Upper lobe of left lung (tissue), 6 donors: ENCODE results near the gene RUNX2. TPM values are rescaled to one million over a fixed set of nuclear protein-coding genes. Genes with fewer than 3 reads are reported as not detected.

Source experiments
- ATAC-seq, 2 donors: fragments of 200-7000 bp; cut with Tn5 transposase; one replicate each; pipeline ENCODE4 v1.9.1; 2022; ENCODE audit warnings: mild to moderate bottlenecking in 2 of 2, moderate library complexity in 2 of 2; ENCODE audit not compliant: low FRiP score in 2 of 2
- DNase-seq, 2 donors: peaks; one replicate each; pipeline ENCODE4 v3.0.0-alpha.2; 2019 to 2020
- H3K27ac ChIP-seq, 4 donors: fragments of 200-600 bp; sonication (generic); one replicate each; pipeline ENCODE4 v1.5.1; 2016 to 2019
- H3K27me3 ChIP-seq, 4 donors: fragments of 200-600 bp; sonication (generic); one replicate each; pipeline ENCODE4 v1.5.1; 2017 to 2019
- H3K36me3 ChIP-seq, 4 donors: fragments of 200-600 bp; sonication (generic); one replicate each; pipeline ENCODE4 v1.5.1; 2016 to 2019
- H3K4me1 ChIP-seq, 4 donors: fragments of 200-600 bp; sonication (generic); one replicate each; pipeline ENCODE4 v1.5.1; 2018 to 2019
- H3K4me3 ChIP-seq, 4 donors: fragments of 200-600 bp; sonication (generic); one replicate each; pipeline ENCODE4 v1.5.1; 2017 to 2019; ENCODE audit warnings: mild to moderate bottlenecking in 2 of 4, moderate library complexity in 1 of 4
- H3K9me3 ChIP-seq, 4 donors: fragments of 200-600 bp; sonication (generic); one replicate each; pipeline ENCODE4 v1.5.1; 2018 to 2019
- EP300 ChIP-seq, 4 donors: sonication (generic); formaldehyde crosslinking; IDR thresholded peaks; one replicate each; pipeline ENCODE4 v1.5.1; 2017; ENCODE audit warnings: antibody characterized with exemption in 4 of 4, control low read depth in 2 of 4
- POLR2A ChIP-seq, 4 donors: fragments of 450-650 bp; IDR thresholded peaks; one replicate each; pipeline ENCODE4 v1.5.1; 2016 to 2017; ENCODE audit warnings: antibody characterized with exemption in 4 of 4, mild to moderate bottlenecking in 2 of 4
- POLR2AphosphoS5 ChIP-seq, 2 donors: sonication (generic); formaldehyde crosslinking; IDR thresholded peaks; one replicate each; pipeline ENCODE4 v1.5.1; 2017; ENCODE audit warnings: antibody characterized with exemption in 2 of 2
- WGBS, 2 donors: methylation state at CpG; one replicate each; pipeline ENCODE4 v1.1.5; 2017 to 2018; 5-methylcytosine and 5-hydroxymethylcytosine counted together
- total RNA-seq, 6 donors: library from RNA; depleted of rRNA in 4 of 6; stranded (reverse); fragments of >200 nt in 4 of 6; gene quantifications; one replicate each; pipeline versions ENCODE4 v1.1.0 to v1.2.1, GENCODE V29; 2016 to 2021
- TF ChIP-seq, protein P1 (sequence below), 6 experiments: fragments of 450-650 bp in 4 of 6; fragments of 200-600 bp in 2 of 6; sonication (generic) in 2 of 6; IDR thresholded peaks; one replicate each; pipeline ENCODE4 v1.5.1; 2016 to 2019; ENCODE audit warnings: antibody characterized with exemption in 6 of 6
- donor health status: DM: no; HTN: no; CAD: no; lungs with moderate emphysema.
- donor health status: DM: no; HTN: yes; CAD: no; lungs with severe emphysema.

The RUNX2 gene
- total RNA-seq, 6 donors from 2014 or later, result 2.6 to 12.2 (median 5.5) TPM

DNA sequence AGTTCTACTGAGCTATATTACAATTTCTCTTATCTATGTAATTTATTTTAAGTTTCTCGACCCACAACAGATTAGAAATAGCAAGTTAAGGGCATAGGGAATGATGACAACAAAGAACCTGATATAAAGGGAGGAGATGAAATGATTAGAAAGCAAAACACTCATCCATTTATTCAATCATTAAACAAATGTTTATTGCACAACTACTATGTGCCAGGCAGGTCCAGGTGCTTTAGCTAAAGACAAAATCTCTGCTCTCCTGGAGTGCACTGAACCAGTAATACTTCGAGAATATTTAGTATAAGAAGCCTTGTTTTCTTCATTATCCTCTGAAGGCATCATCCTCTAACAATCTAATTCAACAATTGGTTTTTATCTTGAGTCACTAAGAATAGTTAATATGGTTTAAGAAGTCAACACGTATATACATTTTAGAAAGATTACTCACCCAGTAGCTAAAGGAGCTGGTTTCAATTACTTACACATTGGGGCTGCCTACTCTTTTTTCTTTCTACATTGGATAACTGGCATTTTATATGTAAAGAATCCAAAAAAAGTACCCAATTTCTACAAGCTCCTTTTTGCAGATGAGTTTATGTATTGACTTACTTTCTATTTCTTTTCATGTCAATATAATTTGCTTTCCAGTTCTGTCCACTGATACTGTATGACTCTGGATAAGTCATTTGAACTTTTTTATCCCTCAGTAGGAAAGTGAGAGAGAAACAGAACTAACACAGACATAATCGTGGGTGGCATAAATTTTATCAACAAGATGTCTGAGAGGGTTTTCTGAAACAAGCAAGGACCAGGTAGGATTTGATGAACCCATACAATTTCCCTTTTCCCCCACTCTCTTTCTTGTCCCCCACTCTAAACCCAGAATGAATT lies 375.0 kb downstream of the RUNX2 start:
- TF ChIP-seq POLR2AphosphoS5 (IDR thresholded peaks at IDR 0.05) (no peak), POLR2A (IDR thresholded peaks at IDR 0.05) (no peak), EP300 (IDR thresholded peaks at IDR 0.05) (no peak)
- TF ChIP-seq, protein P1, sequence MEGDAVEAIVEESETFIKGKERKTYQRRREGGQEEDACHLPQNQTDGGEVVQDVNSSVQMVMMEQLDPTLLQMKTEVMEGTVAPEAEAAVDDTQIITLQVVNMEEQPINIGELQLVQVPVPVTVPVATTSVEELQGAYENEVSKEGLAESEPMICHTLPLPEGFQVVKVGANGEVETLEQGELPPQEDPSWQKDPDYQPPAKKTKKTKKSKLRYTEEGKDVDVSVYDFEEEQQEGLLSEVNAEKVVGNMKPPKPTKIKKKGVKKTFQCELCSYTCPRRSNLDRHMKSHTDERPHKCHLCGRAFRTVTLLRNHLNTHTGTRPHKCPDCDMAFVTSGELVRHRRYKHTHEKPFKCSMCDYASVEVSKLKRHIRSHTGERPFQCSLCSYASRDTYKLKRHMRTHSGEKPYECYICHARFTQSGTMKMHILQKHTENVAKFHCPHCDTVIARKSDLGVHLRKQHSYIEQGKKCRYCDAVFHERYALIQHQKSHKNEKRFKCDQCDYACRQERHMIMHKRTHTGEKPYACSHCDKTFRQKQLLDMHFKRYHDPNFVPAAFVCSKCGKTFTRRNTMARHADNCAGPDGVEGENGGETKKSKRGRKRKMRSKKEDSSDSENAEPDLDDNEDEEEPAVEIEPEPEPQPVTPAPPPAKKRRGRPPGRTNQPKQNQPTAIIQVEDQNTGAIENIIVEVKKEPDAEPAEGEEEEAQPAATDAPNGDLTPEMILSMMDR (IDR thresholded peaks at IDR 0.05), result no peak
- WGBS, 2 donors, result 75 to 78% methylated on average over 4 of the region's 4 CpGs
- no peak for ATAC-seq
- Histone ChIP-seq H3K4me3 (no peak overlapping the region), H3K9me3 (no peaks in the 10 kb centered on the region), H3K27ac (no peak overlapping the region), H3K36me3 (no peaks in the 10 kb centered on the region), H3K27me3 (no peaks in the 10 kb centered on the region), H3K4me1 (no peaks in the 10 kb centered on the region)
- DNase-seq, result no peak

DNA sequence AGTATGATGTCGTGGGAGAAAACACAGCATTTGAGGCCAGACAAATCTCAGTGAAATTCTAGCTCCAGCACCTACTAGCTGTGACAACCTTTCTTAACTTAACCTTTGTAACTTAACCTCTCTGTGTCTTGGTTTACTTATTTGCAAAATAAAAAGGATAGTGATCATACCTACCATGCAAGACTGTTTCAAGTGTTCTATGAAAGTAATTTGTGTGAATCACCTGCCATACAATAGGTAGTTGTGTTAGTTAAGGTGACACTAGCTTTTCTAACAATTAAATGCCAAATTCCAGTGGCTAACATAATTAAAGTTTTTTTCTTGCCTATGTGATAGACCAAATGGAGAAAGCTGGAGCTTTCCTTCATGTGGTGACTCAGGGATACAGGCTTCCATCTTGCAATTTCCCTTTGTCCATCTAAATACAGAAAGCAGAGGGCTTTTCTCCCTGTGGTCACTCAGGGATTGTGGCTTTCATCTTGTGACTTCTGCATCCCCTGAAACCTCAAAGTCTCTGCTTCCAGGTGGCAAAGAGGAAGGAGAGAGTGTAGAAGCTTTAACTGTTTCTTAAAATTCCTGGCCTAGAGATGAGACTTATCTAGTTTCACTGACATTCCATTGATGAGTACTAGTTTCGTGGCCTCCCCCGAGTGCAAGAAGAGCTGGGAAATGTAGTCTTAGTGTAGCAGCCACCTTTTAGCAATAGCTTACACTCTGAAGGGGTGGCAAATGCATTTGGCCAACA lies 376.1 kb downstream of the RUNX2 start:
- H3K27ac ChIP-seq, result no peak overlapping the region
- no peaks in the 10 kb centered on the region for H3K9me3 ChIP-seq
- 82 to 88% methylated on average over 3 of the region's 3 CpGs for WGBS, 2 donors
- TF ChIP-seq POLR2AphosphoS5 (IDR thresholded peaks at IDR 0.05), result no peak
- H3K27me3 ChIP-seq, result no peaks in the 10 kb centered on the region
- H3K36me3 ChIP-seq, result no peaks in the 10 kb centered on the region
- H3K4me3 ChIP-seq, result no peak overlapping the region
- H3K4me1 ChIP-seq, result no peaks in the 10 kb centered on the region
- DNase-seq (no peak), ATAC-seq (no peak)

DNA sequence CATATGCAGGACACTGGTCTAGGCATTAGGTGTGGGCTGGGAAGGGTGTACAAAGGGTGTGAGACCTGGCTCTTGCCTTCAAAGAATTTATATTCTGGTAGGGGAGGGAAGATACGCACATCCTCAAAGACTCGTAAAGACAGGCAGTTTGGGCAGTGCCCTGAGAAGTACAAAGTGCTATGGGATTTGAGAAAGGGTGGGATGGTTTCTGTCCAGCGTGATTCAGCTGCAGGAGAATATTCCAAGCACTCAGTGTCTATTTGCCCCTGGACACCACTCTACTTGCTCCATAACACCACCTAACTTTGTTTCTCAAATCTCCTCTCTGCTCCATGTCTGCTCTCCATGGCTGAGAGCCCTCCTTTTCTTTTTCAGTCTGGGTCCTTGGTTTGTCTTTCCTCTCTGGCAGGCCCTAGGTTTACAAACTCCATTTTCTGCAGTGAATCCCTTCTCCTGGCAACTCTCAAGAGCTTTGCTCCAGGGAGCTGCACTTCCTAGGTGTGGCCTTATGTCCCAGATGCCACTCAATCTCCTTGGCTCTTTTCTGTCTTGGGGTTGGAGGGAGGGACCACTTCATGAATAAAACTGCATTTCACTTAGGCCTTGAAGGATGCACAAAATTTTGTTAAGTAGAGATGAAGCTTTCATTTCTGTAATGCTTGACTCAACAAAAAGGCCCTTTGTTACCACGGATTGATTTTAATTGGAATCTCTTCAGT lies 377.2 kb downstream of the RUNX2 start:
- Histone ChIP-seq H3K9me3 (no peaks in the 10 kb centered on the region), H3K4me1 (peaks cover 0 to 5% (median 0%) of the 10 kb centered on the region in 4 donors), H3K4me3 (no peak overlapping the region), H3K27ac (no peak overlapping the region), H3K36me3 (no peaks in the 10 kb centered on the region), H3K27me3 (no peaks in the 10 kb centered on the region)
- ATAC-seq (no peak), DNase-seq (no peak)
- no peak for TF ChIP-seq POLR2A (IDR thresholded peaks at IDR 0.05)
- TF ChIP-seq, protein P1 (IDR thresholded peaks at IDR 0.05), result no peak
- TF ChIP-seq EP300 (IDR thresholded peaks at IDR 0.05), result no peak
- no peak for TF ChIP-seq POLR2AphosphoS5 (IDR thresholded peaks at IDR 0.05)
- WGBS, 2 donors, result 91 to 93% methylated on average over 4 of the region's 4 CpGs

DNA sequence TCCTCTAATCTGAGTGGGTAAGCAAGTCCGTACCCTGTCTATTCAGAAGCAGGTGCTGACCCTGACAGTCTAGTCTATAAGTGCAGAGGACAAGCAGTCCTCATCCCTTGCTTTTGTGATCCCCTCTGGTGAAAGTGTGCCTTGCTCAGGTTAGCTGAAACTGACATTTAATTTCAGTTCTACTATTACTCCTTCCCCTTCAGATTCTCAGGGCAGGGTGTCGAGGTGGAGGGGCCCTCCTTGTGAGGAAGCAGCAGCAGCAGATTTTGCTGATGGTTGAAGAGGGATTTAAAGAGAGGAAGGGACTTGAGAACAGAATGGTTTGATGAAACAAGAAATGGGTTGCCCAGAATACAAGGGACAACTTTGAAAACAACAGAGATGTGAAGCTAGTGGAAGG lies 378.2 kb downstream of the RUNX2 start:
- H3K27ac ChIP-seq, result no peak overlapping the region
- no peaks in the 10 kb centered on the region for H3K27me3 ChIP-seq
- ATAC-seq, result no peak
- no peak for TF ChIP-seq POLR2AphosphoS5 (IDR thresholded peaks at IDR 0.05)
- no peak for TF ChIP-seq POLR2A (IDR thresholded peaks at IDR 0.05)
- H3K9me3 ChIP-seq, result no peaks in the 10 kb centered on the region
- H3K4me1 ChIP-seq, result peaks cover 0 to 10% (median 0%) of the 10 kb centered on the region in 4 donors
- no peak overlapping the region for H3K4me3 ChIP-seq
- DNase-seq, result no peak
- WGBS, 2 donors, result 24 to 30% methylated on average over 2 of the region's 2 CpGs
- no peaks in the 10 kb centered on the region for H3K36me3 ChIP-seq

DNA sequence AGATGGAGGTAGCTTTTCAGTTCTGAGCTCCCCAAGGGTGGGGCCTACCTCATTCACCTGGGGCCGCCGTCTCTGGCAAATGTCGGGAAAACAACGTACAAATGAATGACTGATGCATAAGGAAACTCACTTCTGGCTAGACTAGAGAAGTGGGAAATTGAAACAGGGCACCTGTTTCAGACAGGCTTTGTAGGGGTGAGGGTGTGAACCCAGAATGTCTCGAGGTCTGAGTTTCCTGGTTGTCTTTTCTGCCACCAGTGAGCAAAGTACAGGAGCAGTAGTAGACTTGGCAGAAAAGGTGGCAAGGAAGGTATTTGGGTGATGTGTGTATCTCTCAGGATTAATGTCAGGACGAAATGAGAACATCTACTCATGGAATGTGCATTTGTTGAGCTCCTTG lies 379.0 kb downstream of the RUNX2 start:
- ATAC-seq, result no peak
- peaks cover 0 to 10% (median 0%) of the 10 kb centered on the region in 4 donors for H3K4me1 ChIP-seq
- 77 to 84% methylated on average over 6 of the region's 6 CpGs for WGBS, 2 donors
- H3K27ac ChIP-seq, result no peak overlapping the region
- H3K36me3 ChIP-seq, result no peaks in the 10 kb centered on the region
- H3K9me3 ChIP-seq, result no peaks in the 10 kb centered on the region
- DNase-seq, result no peak
- TF ChIP-seq POLR2A (IDR thresholded peaks at IDR 0.05) (no peak), EP300 (IDR thresholded peaks at IDR 0.05) (no peak), POLR2AphosphoS5 (IDR thresholded peaks at IDR 0.05) (no peak)
- TF ChIP-seq, protein P1 (IDR thresholded peaks at IDR 0.05), result no peak
- H3K4me3 ChIP-seq, result no peak overlapping the region
- H3K27me3 ChIP-seq, result no peaks in the 10 kb centered on the region
